Keratinocyte (primary cell): ENCODE results near the gene TOP2A. TPM values are rescaled to one million over a fixed set of nuclear protein-coding genes. Genes with fewer than 3 reads are reported as not detected.
A peak's percentile ranks its signal among the peaks of the same experiment; 100 is the strongest.

Source experiments
- DNase-seq: peaks from one replicate; pipeline ENCODE4 v3.0.0-alpha.2; 2011; ENCODE audit warnings: low read depth, missing footprints, low spot score
- FAIRE-seq: peaks from 2 replicates; lab custom pipeline; 2011; peaks lifted over from hg19 to GRCh38; lab: Jason Lieb, UNC
- H2AFZ ChIP-seq: 2 replicates; pipeline ENCODE4 v1.6.0; 2012; ENCODE audit warnings: low read length, control low read depth, inconsistent platforms; ENCODE audit not compliant: control insufficient read depth
- H3K27ac ChIP-seq: 2 replicates; pipeline ENCODE4 v1.5.1; 2011; ENCODE audit warnings: low read length; ENCODE audit not compliant: control insufficient read depth, insufficient read depth
- H3K27me3 ChIP-seq: 3 replicates; pipeline ENCODE4 v1.6.0; 2011; ENCODE audit warnings: low read length; ENCODE audit not compliant: control insufficient read depth, insufficient read depth; ENCODE audit errors: extremely low read depth
- H3K36me3 ChIP-seq, 2 experiments: 2 replicates in 1 of 2; 3 replicates in 1 of 2; pipeline ENCODE4 v1.5.1; 2011; ENCODE audit warnings: low read length in 2 of 2, mild to moderate bottlenecking in 1 of 2; ENCODE audit not compliant: control insufficient read depth in 2 of 2, insufficient read depth in 2 of 2; ENCODE audit errors: extremely low read depth in 1 of 2
- H3K4me1 ChIP-seq: 3 replicates; pipeline ENCODE4 v1.5.1; 2011; ENCODE audit warnings: low read length; ENCODE audit not compliant: control insufficient read depth, insufficient read depth; ENCODE audit errors: extremely low read depth
- H3K4me2 ChIP-seq: 3 replicates; pipeline ENCODE4 v1.6.0; 2011; ENCODE audit warnings: low read depth, low read length; ENCODE audit not compliant: control insufficient read depth, insufficient read depth; ENCODE audit errors: extremely low read depth
- H3K4me3 ChIP-seq, 3 experiments: fragments of 200-600 bp in 1 of 3; sonication (generic) in 1 of 3; 2 replicates in 2 of 3; 3 replicates in 1 of 3; pipeline ENCODE4 v1.5.1; 2011 to 2016; ENCODE audit warnings: low read length in 3 of 3, mild to moderate bottlenecking in 3 of 3, control low read depth in 2 of 3, inconsistent platforms in 1 of 3, low read depth in 1 of 3, mixed read lengths in 1 of 3, mixed run types in 1 of 3, moderate library complexity in 1 of 3; ENCODE audit not compliant: control insufficient read depth in 2 of 3, insufficient read depth in 2 of 3; ENCODE audit errors: extremely low read depth in 1 of 3
- H3K79me2 ChIP-seq: 2 replicates; pipeline ENCODE4 v1.6.0; 2012; ENCODE audit warnings: low read length; ENCODE audit not compliant: control insufficient read depth, insufficient read depth
- H3K9ac ChIP-seq: 3 replicates; pipeline ENCODE4 v1.6.0; 2011; ENCODE audit warnings: low read length; ENCODE audit not compliant: control insufficient read depth, insufficient read depth; ENCODE audit errors: extremely low read depth
- H3K9me1 ChIP-seq: 3 replicates; pipeline ENCODE4 v1.6.0; 2011; ENCODE audit warnings: low read length; ENCODE audit not compliant: control insufficient read depth, insufficient read depth; ENCODE audit errors: extremely low read depth
- H3K9me3 ChIP-seq: 2 replicates; pipeline ENCODE4 v1.5.1; 2012; ENCODE audit warnings: low read depth, low read length; ENCODE audit not compliant: control insufficient read depth
- H4K20me1 ChIP-seq: 3 replicates; pipeline ENCODE4 v1.6.0; 2011; ENCODE audit warnings: low read length; ENCODE audit not compliant: control insufficient read depth, insufficient read depth; ENCODE audit errors: extremely low read depth
- CTCF ChIP-seq, 3 experiments: IDR thresholded peaks in 1 of 3; conservative IDR thresholded peaks in 1 of 3; optimal IDR thresholded peaks in 1 of 3; 2 replicates in 2 of 3; 3 replicates in 1 of 3; pipeline versions ENCODE3 to v1.5.1; 2011; ENCODE audit warnings: low read length in 3 of 3, mild to moderate bottlenecking in 3 of 3, moderate library complexity in 2 of 3, control low read depth in 1 of 3, inconsistent platforms in 1 of 3; ENCODE audit not compliant: insufficient read depth in 2 of 3; ENCODE audit errors: extremely low read depth in 1 of 3
- EZH2 ChIP-seq: IDR thresholded peaks from one replicate; pipeline ENCODE4 v1.6.1; 2012; ENCODE audit warnings: inconsistent platforms, mild to moderate bottlenecking, low read length, moderate library complexity
- dilution Hi-C: fragments of 300-500 bp; cut with MboI; formaldehyde crosslinking; loops from one replicate; pipeline ENCODE4 v1.7.0; 2020; ENCODE audit warnings: low sequenced_read_pairs; ENCODE audit not compliant: extremely low pct_ligation_motif_present
- polyA plus RNA-seq, 5 experiments: library from polyadenylated mRNA; depleted of rRNA in 3 of 5; stranded (reverse) in 3 of 5; stranded (forward) in 1 of 5; unstranded in 1 of 5; fragments of >200 nt; gene quantifications; 1 replicate in 1 of 5; 2 replicates in 3 of 5; 3 replicates in 1 of 5; pipeline versions ENCODE4 v1.2.1 to v1.2.3, GENCODE V29; 2011 to 2012; ENCODE audit warnings: missing spikeins in 2 of 5, low read depth in 1 of 5, low replicate concordance in 1 of 5

Gene TOP2A
- polyA plus RNA-seq, 1 donor (not counting 4 experiments of a cell fraction or from before 2014, with no cell fraction given), result 45.0 TPM

- Histone ChIP-seq H3K79me2 (peaks cover 24% of the 10 kb centered on the region), H4K20me1 (no peaks in the 10 kb centered on the region), H3K9ac (no peak overlapping the region), H2AFZ (no peak overlapping the region), H3K9me1 (no peaks in the 10 kb centered on the region), H3K4me1 (peaks cover 16% of the 10 kb centered on the region), H3K36me3 (no peaks in the 10 kb centered on the region), H3K9me3 (no peaks in the 10 kb centered on the region), H3K4me2 (no peak overlapping the region), H3K27ac (no peak overlapping the region), H3K27me3 (no peaks in the 10 kb centered on the region), H3K4me3 (no peak overlapping the region)
- TF ChIP-seq CTCF (optimal IDR thresholded peaks at IDR 0.05 in 1 of 3, IDR thresholded peaks at IDR 0.05 in 1 of 3, conservative IDR thresholded peaks at IDR 0.05 in 1 of 3; ENCODE audit: extremely low read depth in 1 of 3, insufficient read depth in 2 of 3, low read length in 3 of 3) (no peak), EZH2 (no peak)
- FAIRE-seq (no peak), DNase-seq (no peak)
- dilution Hi-C loops, result loop anchor here (10.0 kb wide), 1 partner anchor 145 kb away; the partner anchor contains the start of gene CCR7
These were observed 2.0 kb upstream of the TOP2A start for GRCh38 chr17:40419559-40420331.

DNA sequence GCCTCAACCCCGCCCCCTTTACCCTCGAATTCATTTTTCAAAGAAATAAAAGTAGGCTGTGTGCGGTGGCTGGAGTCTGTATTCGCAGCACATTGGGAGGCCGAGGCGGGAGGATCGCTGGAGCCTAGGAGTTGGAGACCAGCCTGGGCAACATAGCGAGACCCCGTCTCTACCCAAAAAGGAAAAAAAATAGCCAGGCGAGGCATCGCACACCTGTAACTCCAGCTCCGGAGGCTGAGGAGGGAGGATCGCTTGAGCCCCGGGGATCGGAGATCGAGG, 671 bp upstream of the TOP2A start:
- TF ChIP-seq CTCF (optimal IDR thresholded peaks at IDR 0.05 in 1 of 3, IDR thresholded peaks at IDR 0.05 in 1 of 3, conservative IDR thresholded peaks at IDR 0.05 in 1 of 3; ENCODE audit: extremely low read depth in 1 of 3, insufficient read depth in 2 of 3, low read length in 3 of 3), result no peak
- TF ChIP-seq EZH2, result no peak
- DNase-seq (no peak), FAIRE-seq (no peak)
- H3K36me3 ChIP-seq, result no peaks in the 10 kb centered on the region
- peaks cover 28% of the 10 kb centered on the region for H3K79me2 ChIP-seq
- H3K9me1 ChIP-seq, result no peaks in the 10 kb centered on the region
- peak overlapping the region; percentile 92 for H2AFZ ChIP-seq
- H3K4me2 ChIP-seq, result peak overlapping the region; percentile 88
- dilution Hi-C loops, result loop anchor here (10.0 kb wide), 1 partner anchor 146 kb away; the partner anchor contains the start of gene CCR7
- H3K9me3 ChIP-seq, result no peaks in the 10 kb centered on the region
- H3K4me1 ChIP-seq, result peaks cover 16% of the 10 kb centered on the region
- peak overlapping the region; percentile 59 to 84 (median 67) for H3K4me3 ChIP-seq
- no peaks in the 10 kb centered on the region for H4K20me1 ChIP-seq
- H3K27ac ChIP-seq, result peak overlapping the region; percentile 41
- peak overlapping the region; percentile 41 for H3K9ac ChIP-seq
- no peaks in the 10 kb centered on the region for H3K27me3 ChIP-seq
